ENCODE results near the gene UFSP1.

UFSP1 gene

GRCh38 chr7:100852048-100852872 is 37.3 kb downstream of the UFSP1 start, which contains the start of gene SLC12A9:
TSS of gene SLC12A9 (plus strand) at chr7:100852713. CDS start at chr7:100854198, 1,485 bp downstream.
- TF ChIP-seq YY1 (IDR thresholded peaks at IDR 0.05; ENCODE audit: insufficient read depth, insufficient read length), result no peak
- TF ChIP-seq SUZ12 (IDR thresholded peaks at IDR 0.05; ENCODE audit: extremely low read depth, insufficient read depth, insufficient read length), result no peak
- no peak for TF ChIP-seq ZNF274 (IDR thresholded peaks at IDR 0.05; ENCODE audit: low read depth, low read length)
- H3K9me3 ChIP-seq (ENCODE audit: insufficient read depth, low read length), result no peaks in the 10 kb centered on the region

GRCh38 chr7:100847360-100847759 is 42.2 kb downstream of the UFSP1 start:
- TF ChIP-seq ZNF274 (IDR thresholded peaks at IDR 0.05; ENCODE audit: low read depth, low read length) (no peak), SUZ12 (IDR thresholded peaks at IDR 0.05; ENCODE audit: extremely low read depth, insufficient read depth, insufficient read length) (no peak), YY1 (IDR thresholded peaks at IDR 0.05; ENCODE audit: insufficient read depth, insufficient read length) (no peak)
- H3K27me3 ChIP-seq (ENCODE audit: insufficient read depth, insufficient read length), result no peaks in the 10 kb centered on the region
- peaks cover 2% of the 10 kb centered on the region for H3K36me3 ChIP-seq (ENCODE audit: insufficient read depth, insufficient read length, low read length)
- no peak overlapping the region for H3K9ac ChIP-seq (ENCODE audit: insufficient read length, low read depth)
- no peak overlapping the region for H3K4me3 ChIP-seq (ENCODE audit: insufficient read length, low read depth)
- no peaks in the 10 kb centered on the region for H3K9me3 ChIP-seq (ENCODE audit: insufficient read depth, low read length)
- H3K4me1 ChIP-seq (ENCODE audit: insufficient read depth, insufficient read length), result no peaks in the 10 kb centered on the region
- DNase-seq (ENCODE audit: low read depth, low spot score), result no peak

More at GRCh38 chr7:100852048-100852872, 37.3 kb downstream of the UFSP1 start, which contains the start of gene SLC12A9:
- H3K9ac ChIP-seq (ENCODE audit: insufficient read length, low read depth), result peak within 1 kb of the TSS; percentile 82
- H3K4me3 ChIP-seq (ENCODE audit: insufficient read length, low read depth), result peak within 1 kb of the TSS; percentile 72
- no peaks in the 10 kb centered on the region for H3K27me3 ChIP-seq (ENCODE audit: insufficient read depth, insufficient read length)
- H3K36me3 ChIP-seq (ENCODE audit: insufficient read depth, insufficient read length, low read length), result peaks cover 15% of the 10 kb centered on the region
- H3K4me1 ChIP-seq (ENCODE audit: insufficient read depth, insufficient read length), result peaks cover 2% of the 10 kb centered on the region
- DNase-seq (ENCODE audit: low read depth, low spot score), result peak; percentile 85

GRCh38 chr7:100840470-100841100 is 48.9 kb downstream of the UFSP1 start:
- no peaks in the 10 kb centered on the region for H3K9me3 ChIP-seq (ENCODE audit: insufficient read depth, low read length)
- H3K27me3 ChIP-seq (ENCODE audit: insufficient read depth, insufficient read length), result no peaks in the 10 kb centered on the region
- no peak for DNase-seq (ENCODE audit: low read depth, low spot score)
- no peaks in the 10 kb centered on the region for H3K36me3 ChIP-seq (ENCODE audit: insufficient read depth, insufficient read length, low read length)
- TF ChIP-seq YY1 (IDR thresholded peaks at IDR 0.05; ENCODE audit: insufficient read depth, insufficient read length), result no peak
- TF ChIP-seq SUZ12 (IDR thresholded peaks at IDR 0.05; ENCODE audit: extremely low read depth, insufficient read depth, insufficient read length), result no peak
- TF ChIP-seq ZNF274 (IDR thresholded peaks at IDR 0.05; ENCODE audit: low read depth, low read length), result no peak
- H3K4me3 ChIP-seq (ENCODE audit: insufficient read length, low read depth), result no peak overlapping the region
- no peaks in the 10 kb centered on the region for H3K4me1 ChIP-seq (ENCODE audit: insufficient read depth, insufficient read length)
- H3K9ac ChIP-seq (ENCODE audit: insufficient read length, low read depth), result no peak overlapping the region

- no peak overlapping the region for H3K9ac ChIP-seq (ENCODE audit: insufficient read length, low read depth)
- TF ChIP-seq ZNF274 (IDR thresholded peaks at IDR 0.05; ENCODE audit: low read depth, low read length), result no peak
- TF ChIP-seq YY1 (IDR thresholded peaks at IDR 0.05; ENCODE audit: insufficient read depth, insufficient read length), result no peak
- TF ChIP-seq SUZ12 (IDR thresholded peaks at IDR 0.05; ENCODE audit: extremely low read depth, insufficient read depth, insufficient read length), result no peak
- H3K4me3 ChIP-seq (ENCODE audit: insufficient read length, low read depth), result no peak overlapping the region
- H3K36me3 ChIP-seq (ENCODE audit: insufficient read depth, insufficient read length, low read length), result no peaks in the 10 kb centered on the region
- no peaks in the 10 kb centered on the region for H3K27me3 ChIP-seq (ENCODE audit: insufficient read depth, insufficient read length)
- DNase-seq (ENCODE audit: low read depth, low spot score), result no peak
- H3K4me1 ChIP-seq (ENCODE audit: insufficient read depth, insufficient read length), result no peaks in the 10 kb centered on the region
- H3K9me3 ChIP-seq (ENCODE audit: insufficient read depth, low read length), result no peaks in the 10 kb centered on the region
These were observed 50.2 kb downstream of the UFSP1 start for GRCh38 chr7:100839361-100839760.

All from NT2/D1 (cell line).